ENCODE results near the gene RERE.

The RERE gene

DNA sequence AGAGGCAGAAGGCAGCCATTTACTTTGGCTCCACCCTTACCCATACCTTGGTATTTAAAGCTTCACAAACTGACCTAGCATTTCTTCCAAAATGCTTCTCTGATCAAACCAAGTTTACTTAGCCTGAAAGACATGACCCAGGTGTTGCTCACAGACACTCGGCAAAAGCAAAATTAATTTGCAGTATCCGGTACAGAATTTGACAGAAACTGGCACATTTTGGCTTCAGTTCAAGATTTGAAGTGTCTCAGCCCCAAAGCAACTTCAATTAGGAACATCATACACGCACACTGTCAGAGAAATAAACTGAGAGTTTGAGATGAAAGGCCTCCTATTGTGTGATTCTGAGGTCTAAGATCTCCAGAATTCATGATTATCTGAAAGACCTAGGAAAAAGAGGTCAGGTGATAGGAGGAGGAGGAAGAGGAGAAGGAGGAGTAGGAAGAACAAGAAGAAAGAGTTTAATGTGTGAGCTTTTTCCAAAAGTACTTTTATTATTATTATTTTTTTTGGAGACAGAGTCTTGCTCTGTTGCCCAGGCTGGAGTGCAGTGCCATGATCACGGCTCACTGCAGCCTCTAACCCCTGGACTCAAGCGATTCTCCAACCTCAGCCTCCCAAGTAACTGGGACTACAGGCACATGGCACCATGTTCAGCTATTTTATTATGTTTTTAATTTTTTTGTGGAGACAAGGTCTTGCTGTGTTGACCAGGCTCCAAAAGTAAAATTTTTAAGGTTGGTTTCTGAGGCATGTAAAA, 355.9 kb downstream of the RERE start:
- TF ChIP-seq, protein P1, sequence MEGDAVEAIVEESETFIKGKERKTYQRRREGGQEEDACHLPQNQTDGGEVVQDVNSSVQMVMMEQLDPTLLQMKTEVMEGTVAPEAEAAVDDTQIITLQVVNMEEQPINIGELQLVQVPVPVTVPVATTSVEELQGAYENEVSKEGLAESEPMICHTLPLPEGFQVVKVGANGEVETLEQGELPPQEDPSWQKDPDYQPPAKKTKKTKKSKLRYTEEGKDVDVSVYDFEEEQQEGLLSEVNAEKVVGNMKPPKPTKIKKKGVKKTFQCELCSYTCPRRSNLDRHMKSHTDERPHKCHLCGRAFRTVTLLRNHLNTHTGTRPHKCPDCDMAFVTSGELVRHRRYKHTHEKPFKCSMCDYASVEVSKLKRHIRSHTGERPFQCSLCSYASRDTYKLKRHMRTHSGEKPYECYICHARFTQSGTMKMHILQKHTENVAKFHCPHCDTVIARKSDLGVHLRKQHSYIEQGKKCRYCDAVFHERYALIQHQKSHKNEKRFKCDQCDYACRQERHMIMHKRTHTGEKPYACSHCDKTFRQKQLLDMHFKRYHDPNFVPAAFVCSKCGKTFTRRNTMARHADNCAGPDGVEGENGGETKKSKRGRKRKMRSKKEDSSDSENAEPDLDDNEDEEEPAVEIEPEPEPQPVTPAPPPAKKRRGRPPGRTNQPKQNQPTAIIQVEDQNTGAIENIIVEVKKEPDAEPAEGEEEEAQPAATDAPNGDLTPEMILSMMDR (IDR thresholded peaks at IDR 0.05; ENCODE audit: low read depth, low read length, missing control alignments), result no peak
- no peak for DNase-seq (ENCODE audit: low read depth)
- in situ Hi-C loops (cut with HindIII; ENCODE audit: low sequenced_read_pairs), result no loop called here
- H3K4me3 ChIP-seq (ENCODE audit: low read depth, low read length), result no peak overlapping the region

DNA sequence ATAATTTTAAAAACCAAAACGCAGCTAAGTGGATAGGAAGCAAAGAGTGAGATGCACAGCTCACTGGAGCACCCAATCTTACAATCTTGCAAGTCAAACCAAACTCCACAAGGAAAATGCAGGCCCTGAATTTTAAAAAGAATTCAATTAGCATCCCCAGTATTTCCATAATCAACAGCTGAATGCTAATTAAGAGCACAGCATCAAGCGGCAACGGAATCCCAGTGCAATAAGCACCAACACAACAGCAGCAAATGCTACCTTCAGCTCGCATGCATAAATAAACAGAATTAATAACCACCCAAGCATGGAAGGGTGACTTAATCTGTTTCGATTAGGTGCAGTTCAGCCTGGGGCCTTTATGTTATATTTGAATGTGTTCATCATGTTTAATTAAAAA, 356.7 kb downstream of the RERE start:
- in situ Hi-C loops (cut with HindIII; ENCODE audit: low sequenced_read_pairs), result no loop called here

DNA sequence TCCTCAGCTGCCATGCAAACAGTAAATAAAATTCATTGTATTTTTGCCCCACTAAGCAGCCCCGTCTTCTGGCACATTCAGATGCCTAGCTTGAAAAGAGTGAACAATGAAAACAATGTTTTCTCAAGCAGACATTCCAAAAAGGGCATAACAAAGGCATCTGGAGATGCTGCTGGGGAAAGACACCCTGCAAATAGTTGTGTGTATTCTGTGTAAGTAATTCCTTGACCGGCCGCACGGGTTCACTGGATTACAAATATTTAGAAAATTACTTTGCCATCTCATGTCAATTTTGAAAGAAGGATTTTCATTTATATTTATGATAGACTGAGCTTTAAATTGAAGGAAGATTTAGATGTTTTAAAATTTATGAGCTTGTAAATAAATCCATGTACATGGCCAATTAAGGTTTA, 357.3 kb downstream of the RERE start:
- TF ChIP-seq, protein P1 (IDR thresholded peaks at IDR 0.05; ENCODE audit: low read depth, low read length, missing control alignments), result peak; percentile 44
- DNase-seq (ENCODE audit: low read depth), result no peak
- in situ Hi-C loops (cut with HindIII; ENCODE audit: low sequenced_read_pairs), result no loop called here
- no peak overlapping the region for H3K4me3 ChIP-seq (ENCODE audit: low read depth, low read length)

More for the DNA sequence above, 356.7 kb downstream of the RERE start:
- no peak overlapping the region for H3K4me3 ChIP-seq (ENCODE audit: low read depth, low read length)
- TF ChIP-seq, protein P1 (IDR thresholded peaks at IDR 0.05; ENCODE audit: low read depth, low read length, missing control alignments), result no peak
- DNase-seq (ENCODE audit: low read depth), result no peak

DNA sequence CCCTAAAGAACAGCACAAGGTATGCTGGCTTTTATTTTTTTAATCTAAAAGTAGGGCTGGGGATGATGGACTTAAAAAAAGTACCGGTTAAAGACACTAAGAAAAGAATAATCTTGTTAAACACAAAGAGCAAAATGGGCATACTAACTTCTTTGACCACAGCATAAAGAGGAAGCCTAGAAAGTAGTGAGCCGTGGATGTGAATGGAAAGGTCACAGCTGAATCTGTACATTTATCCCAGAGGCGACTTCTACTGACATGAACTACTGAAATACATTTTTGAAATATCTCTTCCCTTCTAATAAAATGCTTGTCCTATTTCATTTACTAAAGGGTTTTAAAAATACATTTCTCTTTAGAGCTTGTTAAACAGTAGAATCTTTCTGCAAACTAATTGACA, 358.8 kb downstream of the RERE start:
- in situ Hi-C loops (cut with HindIII; ENCODE audit: low sequenced_read_pairs), result no loop called here
- no peak for DNase-seq (ENCODE audit: low read depth)
- TF ChIP-seq, protein P1 (IDR thresholded peaks at IDR 0.05; ENCODE audit: low read depth, low read length, missing control alignments), result no peak
- H3K4me3 ChIP-seq (ENCODE audit: low read depth, low read length), result no peak overlapping the region

DNA sequence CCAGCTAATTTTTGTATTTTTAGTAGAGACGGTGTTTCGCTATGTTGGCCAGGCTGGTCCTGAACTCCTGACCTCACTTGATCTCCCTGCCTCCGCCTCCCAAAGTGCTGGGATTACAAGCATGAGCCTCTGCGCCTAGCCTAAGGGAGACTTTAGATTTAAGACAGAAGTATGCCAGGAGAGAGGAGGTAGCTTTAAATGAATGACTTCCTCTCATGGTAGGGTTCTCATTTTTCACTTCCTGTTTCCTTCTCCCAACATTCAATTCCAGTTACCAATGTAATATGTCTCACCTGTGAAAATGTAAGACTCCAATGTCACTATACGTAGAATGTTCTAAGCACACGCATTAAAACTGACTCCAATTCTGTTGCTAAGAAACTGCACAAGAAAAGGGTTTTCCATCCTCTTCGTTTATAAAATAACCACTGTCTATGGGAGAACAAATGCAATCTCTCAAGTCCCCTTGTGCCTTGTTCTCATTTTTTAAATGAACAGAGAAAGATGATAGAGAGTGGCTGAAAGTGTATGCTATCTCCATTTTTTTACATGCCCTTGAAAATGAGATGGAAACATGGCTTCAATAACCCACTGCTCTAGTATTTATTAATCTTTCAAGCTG, 359.6 kb downstream of the RERE start:
- DNase-seq (ENCODE audit: low read depth), result no peak
- in situ Hi-C loops (cut with HindIII; ENCODE audit: low sequenced_read_pairs), result no loop called here
- no peak overlapping the region for H3K4me3 ChIP-seq (ENCODE audit: low read depth, low read length)
- TF ChIP-seq, protein P1 (IDR thresholded peaks at IDR 0.05; ENCODE audit: low read depth, low read length, missing control alignments), result no peak

DNA sequence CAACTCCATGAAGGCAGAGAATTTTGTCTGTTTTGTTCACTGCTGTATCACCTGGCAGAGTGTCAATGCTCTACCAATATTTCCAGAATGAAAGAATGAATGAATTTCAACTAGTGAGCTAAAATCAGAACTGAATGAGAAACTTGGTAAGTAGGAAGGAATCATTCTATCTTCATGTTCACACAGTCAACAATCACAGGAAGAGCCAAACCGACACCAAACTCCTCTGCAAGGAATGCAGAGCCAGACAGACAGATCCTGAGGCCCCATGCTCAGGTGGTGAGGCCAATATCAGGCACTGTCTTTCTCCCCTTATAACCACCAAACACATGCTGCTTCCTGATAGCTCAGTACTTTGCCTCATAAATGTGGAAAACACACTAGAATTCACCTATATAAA, 360.4 kb downstream of the RERE start:
- no peak for DNase-seq (ENCODE audit: low read depth)
- TF ChIP-seq, protein P1 (IDR thresholded peaks at IDR 0.05; ENCODE audit: low read depth, low read length, missing control alignments), result no peak
- H3K4me3 ChIP-seq (ENCODE audit: low read depth, low read length), result no peak overlapping the region
- in situ Hi-C loops (cut with HindIII; ENCODE audit: low sequenced_read_pairs), result no loop called here
